ENCODE results near the gene FNTB.

Gene FNTB

DNA sequence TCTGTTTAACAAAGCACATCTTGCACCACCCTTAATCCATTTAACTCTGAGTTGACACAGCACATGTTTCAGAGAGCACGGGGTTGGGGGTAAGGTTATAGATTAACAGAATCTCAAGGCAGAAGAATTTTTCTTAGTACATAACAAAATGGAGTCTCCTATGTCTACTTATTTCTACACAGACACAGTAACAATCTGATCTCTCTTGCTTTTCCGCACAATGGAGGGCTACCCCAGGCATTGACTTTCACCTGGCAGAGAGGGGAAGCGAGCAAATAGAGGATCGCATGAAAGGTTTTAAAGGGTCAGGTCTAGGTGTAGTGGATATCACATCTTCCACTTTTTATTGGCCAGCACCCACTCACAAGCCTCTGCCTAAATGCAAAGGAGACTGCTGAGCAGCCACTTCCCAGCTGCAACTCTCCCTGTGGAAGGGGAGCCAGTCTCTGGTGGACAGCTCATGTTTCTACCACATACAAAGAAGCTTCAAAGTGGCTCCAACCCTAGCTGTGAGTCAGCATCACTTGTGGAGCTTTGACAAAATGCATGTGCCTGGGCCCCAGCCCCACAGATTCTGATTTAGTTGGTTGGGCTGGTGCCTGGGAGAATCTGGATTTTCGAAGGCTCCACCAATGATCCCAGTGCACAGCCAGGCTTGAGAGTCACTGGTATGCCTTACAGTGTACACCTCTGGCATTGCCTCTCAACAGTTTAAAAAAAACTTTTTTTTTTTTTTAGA lies 7.2 kb upstream of the FNTB start:
- TF ChIP-seq GATA2 (IDR thresholded peaks at IDR 0.05; ENCODE audit: low read depth, low read length) (no peak), GATA3 (IDR thresholded peaks at IDR 0.05; ENCODE audit: low read depth, low read length) (no peak)

DNA sequence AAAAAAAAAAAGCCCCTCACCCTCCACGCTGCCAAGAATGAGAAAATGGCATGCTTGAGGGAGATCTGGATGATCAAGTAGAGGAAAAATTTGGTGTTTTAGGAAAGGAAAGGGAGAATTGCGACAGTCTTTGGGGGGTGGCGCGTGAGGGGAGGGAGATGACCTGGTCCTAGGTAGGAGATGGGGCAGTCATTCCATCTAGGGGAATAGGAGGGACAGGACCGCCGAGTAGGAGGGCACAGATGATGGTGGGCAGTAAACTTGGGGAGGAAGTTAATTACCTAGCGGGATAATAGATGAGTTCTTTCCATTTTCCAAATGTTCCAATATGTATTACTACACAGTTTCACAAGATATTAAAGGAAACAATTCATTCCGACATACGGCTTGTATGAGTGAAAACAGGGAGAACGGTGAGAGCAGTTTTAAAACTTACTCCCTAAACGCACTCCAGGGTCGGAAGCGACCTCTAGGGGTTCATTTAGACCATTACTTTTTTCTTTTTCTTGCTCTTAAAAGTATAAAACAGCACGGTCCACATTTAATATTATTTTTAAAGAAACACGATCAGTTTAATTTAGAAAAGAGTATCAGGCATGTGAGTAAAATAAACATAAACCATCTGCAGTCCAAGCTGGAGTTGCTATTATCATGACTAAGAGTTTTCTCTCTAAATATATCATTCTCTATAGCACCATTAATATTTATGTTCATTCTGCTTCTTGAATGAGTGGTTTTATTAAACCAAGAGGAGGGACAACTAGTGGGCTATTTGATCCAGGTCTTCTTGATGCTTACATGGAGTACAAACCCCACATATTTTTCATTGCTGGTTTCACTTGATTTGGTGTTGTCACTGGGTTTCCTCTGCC lies 3.0 kb upstream of the FNTB start:
- TF ChIP-seq GATA3 (IDR thresholded peaks at IDR 0.05; ENCODE audit: low read depth, low read length) (no peak), GATA2 (IDR thresholded peaks at IDR 0.05; ENCODE audit: low read depth, low read length) (no peak)

- TF ChIP-seq GATA3 (IDR thresholded peaks at IDR 0.05; ENCODE audit: low read depth, low read length), result no peak
- no peak for TF ChIP-seq GATA2 (IDR thresholded peaks at IDR 0.05; ENCODE audit: low read depth, low read length)
These were observed 708 bp downstream of the FNTB start for GRCh38 chr14:64987438-64987767.

DNA sequence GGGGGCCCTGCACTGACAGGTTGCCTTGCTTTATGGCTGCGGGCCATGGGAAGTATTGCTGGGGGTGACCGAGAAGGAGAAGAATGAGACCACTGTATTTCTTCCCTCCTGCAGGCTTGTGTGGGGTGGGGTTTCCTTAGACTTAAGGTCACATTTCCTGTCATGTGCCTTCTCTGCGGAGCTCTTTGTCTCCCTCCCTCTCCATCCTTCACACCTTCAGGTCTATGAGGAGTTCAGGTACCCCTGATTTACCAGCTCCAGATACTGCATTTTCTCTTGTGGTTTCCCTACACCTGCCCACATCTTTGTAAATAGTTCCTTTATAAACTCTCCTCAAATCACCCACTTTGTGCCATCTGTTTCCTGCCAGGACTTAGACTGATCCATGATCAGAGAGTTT lies 3.6 kb downstream of the FNTB start:
- TF ChIP-seq GATA2 (IDR thresholded peaks at IDR 0.05; ENCODE audit: low read depth, low read length) (no peak), GATA3 (IDR thresholded peaks at IDR 0.05; ENCODE audit: low read depth, low read length) (no peak)

DNA sequence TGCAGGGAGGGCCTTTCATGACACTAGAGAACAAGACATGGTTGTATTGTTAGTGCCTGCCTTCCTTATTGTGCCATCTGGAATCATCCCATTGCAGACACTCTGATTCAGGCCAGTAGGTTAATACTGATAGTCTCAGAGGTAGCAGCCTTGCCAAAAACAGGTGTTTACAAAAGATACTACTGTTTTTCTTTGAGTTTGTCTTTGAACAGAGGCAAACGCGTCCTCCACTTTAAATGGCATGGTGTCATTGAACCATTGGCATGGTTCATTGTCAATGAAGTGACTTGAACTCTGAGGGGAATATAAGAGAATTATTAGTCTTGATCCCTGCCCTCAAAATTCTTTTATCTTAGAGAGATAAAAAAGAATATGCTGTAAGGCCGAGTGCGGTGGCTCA lies 4.2 kb downstream of the FNTB start:
- no peak for TF ChIP-seq GATA2 (IDR thresholded peaks at IDR 0.05; ENCODE audit: low read depth, low read length)
- no peak for TF ChIP-seq GATA3 (IDR thresholded peaks at IDR 0.05; ENCODE audit: low read depth, low read length)

- TF ChIP-seq GATA2 (IDR thresholded peaks at IDR 0.05; ENCODE audit: low read depth, low read length) (no peak), GATA3 (IDR thresholded peaks at IDR 0.05; ENCODE audit: low read depth, low read length) (no peak)
These were observed 5.7 kb downstream of the FNTB start for GRCh38 chr14:64992328-64992885.

GRCh38 chr14:64993266-64993930 lies 6.7 kb downstream of the FNTB start:
- TF ChIP-seq GATA3 (IDR thresholded peaks at IDR 0.05; ENCODE audit: low read depth, low read length) (no peak), GATA2 (IDR thresholded peaks at IDR 0.05; ENCODE audit: low read depth, low read length) (no peak)

GRCh38 chr14:64994540-64994939 lies 7.8 kb downstream of the FNTB start:
- TF ChIP-seq GATA3 (IDR thresholded peaks at IDR 0.05; ENCODE audit: low read depth, low read length) (no peak), GATA2 (IDR thresholded peaks at IDR 0.05; ENCODE audit: low read depth, low read length) (no peak)

GRCh38 chr14:64995291-64995690 lies 8.6 kb downstream of the FNTB start:
- TF ChIP-seq GATA3 (IDR thresholded peaks at IDR 0.05; ENCODE audit: low read depth, low read length) (no peak), GATA2 (IDR thresholded peaks at IDR 0.05; ENCODE audit: low read depth, low read length) (no peak)

GRCh38 chr14:64997108-64997794 lies 10.6 kb downstream of the FNTB start:
- no peak for TF ChIP-seq GATA2 (IDR thresholded peaks at IDR 0.05; ENCODE audit: low read depth, low read length)
- TF ChIP-seq GATA3 (IDR thresholded peaks at IDR 0.05; ENCODE audit: low read depth, low read length), result no peak

DNA sequence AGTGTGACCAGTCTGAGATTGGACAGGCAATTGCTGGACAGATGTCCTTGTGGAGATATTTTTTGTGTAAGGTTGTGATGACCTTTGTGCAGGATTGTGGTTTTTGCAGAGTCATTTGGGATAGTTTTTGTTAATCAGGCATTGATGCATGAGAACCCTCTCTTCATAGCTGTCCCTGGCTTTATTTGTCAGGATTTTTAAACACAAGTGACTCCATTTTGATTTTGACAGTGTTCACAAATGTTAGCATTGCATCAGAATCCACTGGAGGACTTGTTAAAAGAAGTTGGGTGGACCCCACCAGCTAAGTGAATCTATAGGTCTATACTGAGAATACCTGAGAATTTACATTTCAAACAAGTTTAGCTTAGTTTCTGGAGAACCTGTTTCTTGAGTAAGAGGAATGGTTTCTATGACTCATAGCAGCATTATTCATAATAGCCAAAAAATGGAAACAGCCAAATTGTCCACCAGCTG lies 11.8 kb downstream of the FNTB start:
- TF ChIP-seq GATA3 (IDR thresholded peaks at IDR 0.05; ENCODE audit: low read depth, low read length) (no peak), GATA2 (IDR thresholded peaks at IDR 0.05; ENCODE audit: low read depth, low read length) (no peak)

GRCh38 chr14:65000898-65001591 lies 14.3 kb downstream of the FNTB start:
- TF ChIP-seq GATA3 (IDR thresholded peaks at IDR 0.05; ENCODE audit: low read depth, low read length) (no peak), GATA2 (IDR thresholded peaks at IDR 0.05; ENCODE audit: low read depth, low read length) (no peak)

DNA sequence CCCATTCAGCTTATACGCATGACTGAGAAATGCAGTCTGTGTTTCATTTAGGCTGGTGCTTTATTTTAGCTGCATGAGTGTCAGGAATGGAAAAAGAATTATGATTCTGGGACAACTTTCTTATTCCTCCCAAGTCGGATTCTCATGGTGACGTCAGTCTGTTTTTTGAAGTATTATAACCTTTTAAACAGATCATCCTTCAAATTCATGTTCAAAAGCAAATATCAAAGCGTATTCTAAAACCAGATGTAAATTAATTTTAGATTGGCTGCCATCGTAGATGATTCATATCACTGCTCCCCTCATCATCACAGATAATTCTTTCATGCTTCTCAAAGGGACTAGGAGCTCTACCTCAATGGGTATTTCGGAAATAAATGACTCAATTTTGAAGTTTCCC lies 15.0 kb downstream of the FNTB start:
- TF ChIP-seq GATA2 (IDR thresholded peaks at IDR 0.05; ENCODE audit: low read depth, low read length) (no peak), GATA3 (IDR thresholded peaks at IDR 0.05; ENCODE audit: low read depth, low read length) (no peak)
